GM13976 (cell line): ENCODE results near the gene TMEM156.

Experiments
- DNase-seq: peaks from one replicate; pipeline ENCODE4 v3.0.0; 2012; ENCODE audit warnings: low spot score
- in situ Hi-C: fragments of 300-500 bp; cut with MboI; formaldehyde crosslinking; loops from one replicate; pipeline ENCODE4 v1.12.0; 2022; ENCODE audit warnings: low sequenced_read_pairs, mixed read lengths, inconsistent platforms; ENCODE audit not compliant: unreplicated experiment
- TF ChIP-seq, protein P1 (sequence below): IDR thresholded peaks from 2 replicates; pipeline ENCODE4 v1.5.1; 2012; ENCODE audit warnings: borderline replicate concordance, mild to moderate bottlenecking; ENCODE audit not compliant: insufficient read depth; ENCODE audit errors: extremely low read depth, missing control alignments, control extremely low read depth

Gene TMEM156

DNA sequence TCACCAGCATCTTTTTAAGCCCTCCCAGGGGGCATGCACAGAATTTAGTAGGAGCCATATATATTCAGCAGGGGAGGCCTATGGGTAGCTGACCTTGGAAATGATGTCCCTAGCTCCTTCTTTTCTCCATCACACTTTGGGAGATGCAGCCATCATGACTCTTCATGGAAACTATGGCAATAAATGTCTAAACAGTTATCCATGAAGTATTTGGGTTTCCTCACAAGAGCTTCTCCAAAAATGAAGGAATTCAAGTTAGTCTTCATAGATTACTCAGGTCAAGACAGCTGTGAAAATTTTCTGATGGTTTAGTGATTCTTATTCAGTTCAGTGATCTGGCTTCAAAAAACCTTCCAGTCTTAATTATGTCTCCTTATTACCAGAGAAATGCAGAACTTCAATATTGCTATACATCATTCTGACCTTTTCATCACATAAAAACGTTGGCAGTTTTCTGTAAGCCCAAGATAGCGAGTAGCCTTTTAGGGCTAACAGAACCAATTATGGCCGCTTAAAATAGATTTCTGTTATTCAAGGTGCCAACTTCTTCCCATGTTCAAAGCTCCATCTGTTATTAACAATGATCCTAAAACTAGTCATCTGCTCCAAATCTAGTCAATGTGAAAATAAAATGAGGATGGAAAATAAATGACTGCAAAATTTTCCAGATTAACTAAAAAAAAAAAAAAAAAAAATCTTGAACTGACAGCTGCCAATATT, 52.5 kb downstream of the TMEM156 start:
- in situ Hi-C loops, result no loop called here
- TF ChIP-seq, protein P1, sequence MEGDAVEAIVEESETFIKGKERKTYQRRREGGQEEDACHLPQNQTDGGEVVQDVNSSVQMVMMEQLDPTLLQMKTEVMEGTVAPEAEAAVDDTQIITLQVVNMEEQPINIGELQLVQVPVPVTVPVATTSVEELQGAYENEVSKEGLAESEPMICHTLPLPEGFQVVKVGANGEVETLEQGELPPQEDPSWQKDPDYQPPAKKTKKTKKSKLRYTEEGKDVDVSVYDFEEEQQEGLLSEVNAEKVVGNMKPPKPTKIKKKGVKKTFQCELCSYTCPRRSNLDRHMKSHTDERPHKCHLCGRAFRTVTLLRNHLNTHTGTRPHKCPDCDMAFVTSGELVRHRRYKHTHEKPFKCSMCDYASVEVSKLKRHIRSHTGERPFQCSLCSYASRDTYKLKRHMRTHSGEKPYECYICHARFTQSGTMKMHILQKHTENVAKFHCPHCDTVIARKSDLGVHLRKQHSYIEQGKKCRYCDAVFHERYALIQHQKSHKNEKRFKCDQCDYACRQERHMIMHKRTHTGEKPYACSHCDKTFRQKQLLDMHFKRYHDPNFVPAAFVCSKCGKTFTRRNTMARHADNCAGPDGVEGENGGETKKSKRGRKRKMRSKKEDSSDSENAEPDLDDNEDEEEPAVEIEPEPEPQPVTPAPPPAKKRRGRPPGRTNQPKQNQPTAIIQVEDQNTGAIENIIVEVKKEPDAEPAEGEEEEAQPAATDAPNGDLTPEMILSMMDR, result no peak
- no peak for DNase-seq

DNA sequence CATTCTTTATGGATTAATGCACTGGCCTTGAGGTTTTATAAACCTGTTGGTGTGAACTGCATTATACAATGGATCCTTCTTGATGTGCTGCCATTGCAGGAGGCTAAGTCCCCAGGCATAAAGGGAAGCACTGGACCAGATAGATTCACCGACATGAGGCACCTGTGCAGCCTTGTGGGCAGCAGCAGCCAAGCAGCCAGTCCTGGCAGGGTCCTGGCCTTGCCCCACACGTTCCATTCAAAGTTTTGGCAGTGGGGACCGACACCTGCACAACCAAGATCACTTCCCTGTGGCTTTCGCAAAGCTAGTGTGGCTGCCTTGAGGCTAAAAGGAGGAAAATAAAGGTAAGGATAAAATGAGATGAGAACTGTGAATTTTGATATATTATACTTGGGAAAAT, 53.1 kb downstream of the TMEM156 start:
- TF ChIP-seq, protein P1, result no peak
- DNase-seq, result no peak
- in situ Hi-C loops, result no loop called here

DNA sequence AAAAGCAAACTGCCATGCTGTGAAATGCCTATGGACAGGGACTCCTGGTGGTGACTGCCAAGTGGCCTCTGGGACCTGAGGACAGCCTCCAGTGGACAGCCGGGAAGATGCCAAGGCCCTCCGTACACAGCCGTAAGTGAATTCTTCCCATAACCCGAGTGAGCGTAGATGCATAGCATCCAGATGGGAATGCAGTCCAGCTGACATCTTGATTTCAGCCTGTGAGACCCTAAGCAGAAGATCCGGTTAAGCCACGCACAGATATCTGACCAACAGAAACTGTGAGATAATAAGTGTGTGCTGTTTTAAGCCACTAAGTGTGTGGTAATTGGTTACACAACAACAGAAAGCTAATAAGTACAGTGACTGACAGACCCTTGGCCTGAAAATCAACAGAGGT, 55.9 kb downstream of the TMEM156 start:
- DNase-seq, result no peak
- in situ Hi-C loops, result no loop called here
- TF ChIP-seq, protein P1, result no peak

DNA sequence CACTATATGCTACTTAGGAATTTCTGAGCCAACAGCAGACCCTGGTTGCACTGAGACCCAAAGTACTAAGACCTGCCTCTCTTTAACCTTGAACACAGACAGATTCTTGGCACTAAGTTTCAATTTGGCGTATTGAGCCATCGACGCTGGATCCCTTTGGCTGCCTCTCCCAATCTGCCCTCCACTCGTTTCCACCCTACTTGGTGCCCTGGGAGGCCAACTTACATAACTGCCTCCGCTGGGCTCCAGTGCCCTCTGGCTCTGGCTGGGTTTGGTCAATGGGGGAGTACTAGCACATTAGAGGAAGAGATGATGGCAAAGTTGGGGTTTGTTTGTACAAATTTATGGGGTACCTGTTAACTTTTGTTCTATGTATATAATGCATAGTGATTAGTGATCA, 63.5 kb downstream of the TMEM156 start:
- DNase-seq, result no peak
- TF ChIP-seq, protein P1, result no peak
- in situ Hi-C loops, result no loop called here

DNA sequence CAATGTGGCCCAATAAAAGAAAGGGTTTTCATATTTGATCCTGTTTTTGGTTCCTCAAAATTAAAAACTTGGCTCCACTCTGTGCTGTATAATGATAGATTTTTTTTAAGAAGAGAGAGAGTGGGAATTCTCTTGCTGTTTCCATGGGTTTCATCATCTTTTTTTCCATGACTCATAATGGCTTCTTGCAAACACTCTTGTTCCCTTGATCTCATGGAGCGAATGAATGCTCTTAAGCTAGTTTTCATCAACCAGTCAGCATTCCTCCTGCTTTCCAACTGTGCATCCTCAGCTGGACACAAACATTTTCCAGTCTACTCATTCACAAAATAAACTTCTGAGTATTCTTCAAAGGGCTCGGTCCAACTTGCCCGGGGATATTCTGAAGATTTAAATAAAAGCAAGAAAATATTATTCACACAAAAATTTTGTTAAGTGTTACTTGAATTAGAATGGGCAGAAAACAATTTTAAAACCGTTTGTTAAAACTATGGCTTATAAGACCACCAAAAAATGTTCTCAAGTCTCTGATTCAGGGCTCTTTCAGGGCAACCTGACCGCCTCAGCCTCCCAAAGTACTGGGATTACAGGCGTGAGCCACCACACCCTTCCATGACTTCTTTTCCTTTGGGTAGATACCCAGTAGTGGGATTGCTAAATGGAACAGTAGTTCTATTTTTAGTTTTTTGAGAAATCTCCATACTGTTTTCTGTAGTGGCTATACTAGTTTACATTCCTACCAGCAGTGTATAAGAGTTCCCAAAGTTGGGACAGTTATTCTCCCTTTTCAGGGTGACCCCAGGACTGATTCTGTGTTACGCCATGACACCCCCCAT, 64.7 kb downstream of the TMEM156 start:
- TF ChIP-seq, protein P1, result no peak
- in situ Hi-C loops, result no loop called here
- DNase-seq, result no peak

DNA sequence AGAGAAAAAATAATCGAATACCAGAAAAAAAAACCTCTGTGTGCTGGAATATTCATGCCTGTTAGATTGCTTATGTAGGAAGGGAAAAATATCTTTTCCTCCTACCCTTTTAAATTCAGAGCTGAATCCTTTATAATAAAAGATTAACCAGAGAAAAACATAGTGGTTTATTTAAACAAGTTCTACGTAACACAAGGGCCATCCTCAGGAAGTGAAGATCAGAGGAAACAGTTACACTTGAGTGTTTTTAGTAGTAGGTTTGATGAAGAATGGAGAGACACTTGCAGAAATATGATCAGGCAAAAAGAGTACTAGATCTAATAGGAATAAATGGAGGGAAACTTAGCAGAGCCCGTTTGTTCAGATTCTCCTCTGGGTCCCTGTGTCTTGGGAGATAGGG, 66.3 kb downstream of the TMEM156 start:
- no peak for DNase-seq
- TF ChIP-seq, protein P1, result no peak
- in situ Hi-C loops, result no loop called here
